NT2/D1 (cell line): ENCODE results near the gene CFAP43.

Source experiments
- DNase-seq: peaks from one replicate; pipeline ENCODE4 v3.0.0-alpha.2; 2011; ENCODE audit warnings: low read depth, low spot score
- H3K27me3 ChIP-seq: 2 replicates; pipeline ENCODE4 v1.6.0; 2011; ENCODE audit warnings: mild to moderate bottlenecking; ENCODE audit not compliant: insufficient read length, insufficient read depth
- H3K36me3 ChIP-seq: 2 replicates; pipeline ENCODE4 v1.6.1; 2011; ENCODE audit warnings: mild to moderate bottlenecking, low read length, mixed read lengths; ENCODE audit not compliant: insufficient read depth, insufficient read length
- H3K4me1 ChIP-seq: 2 replicates; pipeline ENCODE4 v1.5.1; 2011; ENCODE audit not compliant: insufficient read depth, insufficient read length
- H3K4me3 ChIP-seq: 2 replicates; pipeline ENCODE4 v1.5.1; 2011; ENCODE audit warnings: low read depth; ENCODE audit not compliant: insufficient read length
- H3K9ac ChIP-seq: 2 replicates; pipeline ENCODE4 v1.6.0; 2011; ENCODE audit warnings: low read depth; ENCODE audit not compliant: insufficient read length
- H3K9me3 ChIP-seq: 2 replicates; pipeline ENCODE4 v1.5.1; 2011; ENCODE audit warnings: mild to moderate bottlenecking, low read length; ENCODE audit not compliant: insufficient read depth
- SUZ12 ChIP-seq: IDR thresholded peaks from 2 replicates; pipeline ENCODE4 v1.6.1; 2011; ENCODE audit not compliant: insufficient read length, insufficient read depth; ENCODE audit errors: extremely low read depth
- YY1 ChIP-seq: IDR thresholded peaks from 2 replicates; pipeline ENCODE4 v1.6.1; 2011; ENCODE audit not compliant: insufficient read length, insufficient read depth
- ZNF274 ChIP-seq: IDR thresholded peaks from 2 replicates; pipeline ENCODE4 v1.6.1; 2011; ENCODE audit warnings: mild to moderate bottlenecking, low read depth, low read length

Gene CFAP43

GRCh38 chr10:104231784-104232612, at the start of gene CFAP43:
CFAP43 (minus strand) TSS chr10:104232364; CDS start chr10:104232246, 118 bp downstream.
- no peaks in the 10 kb centered on the region for H3K4me1 ChIP-seq
- H3K36me3 ChIP-seq = no peaks in the 10 kb centered on the region
- peak within 1 kb of the TSS; percentile 86 for H3K9ac ChIP-seq
- peaks cover 4% of the 10 kb centered on the region for H3K9me3 ChIP-seq
- TF ChIP-seq SUZ12 = no peak
- TF ChIP-seq ZNF274 = no peak
- TF ChIP-seq YY1 = no peak
- peaks cover 5% of the 10 kb centered on the region for H3K27me3 ChIP-seq
- peak within 1 kb of the TSS; percentile 89 for H3K4me3 ChIP-seq
- DNase-seq = peak; percentile 87

DNA sequence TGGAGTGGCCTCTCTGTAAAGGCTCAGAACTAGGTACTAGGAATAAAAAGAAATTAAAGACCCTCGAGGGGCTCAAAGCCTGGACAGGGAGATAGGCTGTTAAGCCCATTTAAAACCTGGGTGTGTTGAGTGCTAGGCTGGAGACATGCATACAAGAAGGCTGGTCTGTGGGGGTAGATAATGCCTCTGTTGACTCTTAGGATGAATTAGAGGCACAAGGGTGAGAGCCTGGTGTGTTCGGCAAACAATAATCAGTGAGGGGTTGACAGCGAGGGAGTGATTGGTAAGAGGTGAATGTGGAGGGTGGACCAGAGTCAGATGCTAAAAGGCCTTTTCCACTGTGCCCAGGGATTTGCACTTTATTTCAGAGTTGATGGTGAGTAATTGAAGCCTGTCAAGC, 49.5 kb upstream of the CFAP43 start:
- H3K36me3 ChIP-seq = peaks cover 6% of the 10 kb centered on the region
- TF ChIP-seq SUZ12 = no peak

DNA sequence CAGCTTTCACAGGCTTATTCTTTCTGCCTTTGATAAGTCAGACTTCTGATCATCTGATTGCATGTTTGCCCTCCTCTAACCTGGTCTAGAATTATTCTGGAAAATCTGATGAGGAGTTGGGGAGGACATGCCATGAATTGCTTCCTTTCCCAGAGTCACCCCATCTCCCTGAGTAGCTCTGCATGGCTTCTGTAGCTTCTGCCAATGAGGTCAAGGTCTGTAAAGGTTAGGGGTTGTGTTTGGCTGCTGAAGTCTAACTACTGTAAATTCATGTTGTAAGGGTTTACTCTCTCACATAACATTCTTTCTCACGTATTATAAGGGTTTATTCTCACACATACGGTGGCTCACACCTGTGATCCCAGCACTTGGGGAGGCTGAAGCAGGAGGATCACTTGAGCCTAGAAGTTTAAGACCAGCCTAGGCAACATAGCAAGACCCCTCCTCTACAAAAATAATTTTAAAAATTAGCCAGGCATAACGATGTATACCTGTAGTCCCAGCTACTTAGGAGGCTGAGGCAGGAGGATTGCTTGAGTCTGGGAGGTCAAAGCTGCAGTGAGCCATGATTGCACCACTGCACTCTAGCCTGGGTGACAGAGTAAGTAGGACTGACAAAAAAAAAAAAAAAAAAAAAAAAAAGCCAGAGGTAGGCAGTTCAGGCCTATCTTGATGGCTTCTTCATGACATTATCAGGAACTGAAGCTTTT, 47.5 kb upstream of the CFAP43 start:
- peaks cover 6% of the 10 kb centered on the region for H3K36me3 ChIP-seq
- TF ChIP-seq ZNF274 (no peak), SUZ12 (no peak), YY1 (no peak)

More for the DNA sequence above, 49.5 kb upstream of the CFAP43 start:
- H3K4me3 ChIP-seq = no peak overlapping the region
- H3K27me3 ChIP-seq = no peaks in the 10 kb centered on the region
- no peak for DNase-seq
- H3K9ac ChIP-seq = no peak overlapping the region
- no peaks in the 10 kb centered on the region for H3K9me3 ChIP-seq
- H3K4me1 ChIP-seq = no peaks in the 10 kb centered on the region

DNA sequence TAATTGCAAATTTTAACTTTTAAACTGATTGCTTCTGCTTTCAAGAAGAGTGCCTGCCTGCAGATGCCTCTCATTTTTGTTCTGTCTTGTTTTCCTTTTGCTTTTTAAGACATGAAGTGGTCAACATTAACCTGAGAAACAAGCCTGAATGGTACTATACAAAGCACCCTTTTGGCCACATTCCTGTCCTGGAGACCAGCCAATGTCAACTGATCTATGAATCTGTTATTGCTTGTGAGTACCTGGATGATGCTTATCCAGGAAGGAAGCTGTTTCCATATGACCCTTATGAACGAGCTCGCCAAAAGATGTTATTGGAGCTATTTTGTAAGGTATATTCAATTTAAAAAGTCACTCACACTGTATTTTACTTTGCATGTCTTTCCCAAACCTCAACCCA, 45.6 kb upstream of the CFAP43 start:
- Histone ChIP-seq H3K27me3 (no peaks in the 10 kb centered on the region), H3K36me3 (peaks cover 6% of the 10 kb centered on the region), H3K4me1 (no peaks in the 10 kb centered on the region), H3K4me3 (no peak overlapping the region), H3K9me3 (no peaks in the 10 kb centered on the region), H3K9ac (no peak overlapping the region)
- no peak for TF ChIP-seq YY1
- no peak for TF ChIP-seq SUZ12
- TF ChIP-seq ZNF274 = no peak
- no peak for DNase-seq

More for the DNA sequence above, 47.5 kb upstream of the CFAP43 start:
- Histone ChIP-seq H3K27me3 (no peaks in the 10 kb centered on the region), H3K4me1 (no peaks in the 10 kb centered on the region), H3K9ac (no peak overlapping the region), H3K4me3 (no peak overlapping the region), H3K9me3 (no peaks in the 10 kb centered on the region)
- DNase-seq = no peak

- Histone ChIP-seq H3K4me1 (no peaks in the 10 kb centered on the region), H3K9me3 (no peaks in the 10 kb centered on the region), H3K27me3 (no peaks in the 10 kb centered on the region), H3K9ac (no peak overlapping the region), H3K36me3 (peaks cover 6% of the 10 kb centered on the region), H3K4me3 (no peak overlapping the region)
- TF ChIP-seq ZNF274 = no peak
- no peak for TF ChIP-seq YY1
- TF ChIP-seq SUZ12 = no peak
- DNase-seq = no peak
Measured at GRCh38 chr10:104276192-104276591, 44.0 kb upstream of the CFAP43 start.

DNA sequence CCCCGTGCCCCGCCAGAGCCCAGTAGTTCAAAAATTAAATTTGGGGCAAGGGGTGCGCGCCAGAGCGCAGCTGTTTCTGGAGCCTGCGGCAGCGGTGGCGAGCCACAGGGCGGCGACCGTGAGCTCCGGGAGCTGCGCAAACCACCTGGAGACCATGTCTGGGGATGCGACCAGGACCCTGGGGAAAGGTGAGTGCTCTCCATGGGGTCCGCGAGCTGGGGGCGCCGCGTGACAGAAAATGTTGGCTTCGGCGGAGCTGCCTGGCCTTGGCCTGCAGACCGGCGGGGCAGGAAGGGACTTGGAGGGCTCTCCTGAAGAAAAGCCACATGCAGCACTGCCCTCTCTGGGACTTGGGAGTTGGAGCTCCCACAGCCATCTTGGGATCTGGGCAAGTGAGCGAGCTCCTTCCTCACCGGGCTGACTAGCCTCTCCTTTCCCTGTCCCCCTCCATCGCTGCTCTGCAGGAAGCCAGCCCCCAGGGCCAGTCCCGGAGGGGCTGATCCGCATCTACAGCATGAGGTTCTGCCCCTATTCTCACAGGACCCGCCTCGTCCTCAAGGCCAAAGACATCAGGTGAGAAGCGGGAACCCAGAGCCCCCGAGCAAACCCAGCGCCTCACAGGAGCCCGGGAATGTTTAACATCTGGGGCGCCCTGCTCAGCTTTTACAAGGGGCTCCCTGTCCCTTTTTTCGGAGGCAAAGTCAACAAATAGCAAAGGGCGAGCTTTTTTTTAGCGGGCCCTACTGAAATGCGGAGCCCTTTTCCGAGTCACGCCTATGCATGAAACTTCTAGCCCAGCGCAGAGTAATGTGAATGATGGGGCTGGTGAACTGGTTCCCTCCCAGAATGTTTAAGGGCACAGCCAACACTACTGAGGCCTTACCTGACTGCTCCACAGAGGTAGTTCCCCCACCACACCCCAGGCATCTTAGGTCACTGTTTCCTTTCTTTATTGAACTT, 42.9 kb upstream of the CFAP43 start:
- TF ChIP-seq ZNF274 (no peak), SUZ12 (no peak), YY1 (peak; percentile 18)
- Histone ChIP-seq H3K4me1 (no peaks in the 10 kb centered on the region), H3K4me3 (peak overlapping the region; percentile 56), H3K9ac (peak overlapping the region; percentile 68), H3K36me3 (peaks cover 6% of the 10 kb centered on the region), H3K9me3 (no peaks in the 10 kb centered on the region), H3K27me3 (no peaks in the 10 kb centered on the region)
- DNase-seq = no peak
